Activated naive CD4-positive, alpha-beta T cell treated with anti-CD3 and anti-CD28 coated beads, Interleukin-2, amount 50 U/mL, for 24 hours (primary cell): ENCODE results near the gene ATRNL1.

Experiments used
- H3K27ac Mint-ChIP-seq: one replicate; pipeline ENCODE4 v1.8.0; 2021; ENCODE audit warnings: mild to moderate bottlenecking, mixed read lengths
- H3K27me3 Mint-ChIP-seq: one replicate; pipeline ENCODE4 v1.8.0; 2021; ENCODE audit warnings: mixed read lengths
- H3K36me3 Mint-ChIP-seq: one replicate; pipeline ENCODE4 v1.8.0; 2021; ENCODE audit warnings: mixed read lengths
- H3K4me1 Mint-ChIP-seq: one replicate; pipeline ENCODE4 v1.8.0; 2021; ENCODE audit warnings: mixed read lengths
- H3K4me3 Mint-ChIP-seq: one replicate; pipeline ENCODE4 v1.8.0; 2021; ENCODE audit warnings: mild to moderate bottlenecking, mixed read lengths
- H3K9me3 Mint-ChIP-seq: one replicate; pipeline ENCODE4 v1.8.0; 2021; ENCODE audit warnings: mixed read lengths

Gene ATRNL1

DNA sequence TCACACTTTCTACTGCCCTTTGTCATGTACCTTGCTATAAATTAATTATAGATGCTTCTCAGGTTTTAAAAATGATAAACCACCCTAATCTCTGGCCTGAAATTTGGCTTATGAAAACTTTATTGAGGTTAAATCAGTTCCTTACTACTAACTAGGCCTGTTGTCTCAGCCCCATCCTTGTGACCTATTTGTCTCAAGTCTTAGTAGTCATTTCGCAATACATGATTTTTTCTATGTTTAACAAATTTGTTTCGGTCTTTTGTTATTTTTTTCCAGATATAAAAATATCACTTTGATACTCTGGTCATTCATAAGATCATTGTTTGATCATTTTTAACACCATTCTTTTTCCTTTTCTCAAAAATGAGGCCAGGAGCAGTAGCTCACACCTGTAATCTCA, 768.3 kb downstream of the ATRNL1 start:
- no peak overlapping the region for H3K4me3 Mint-ChIP-seq

DNA sequence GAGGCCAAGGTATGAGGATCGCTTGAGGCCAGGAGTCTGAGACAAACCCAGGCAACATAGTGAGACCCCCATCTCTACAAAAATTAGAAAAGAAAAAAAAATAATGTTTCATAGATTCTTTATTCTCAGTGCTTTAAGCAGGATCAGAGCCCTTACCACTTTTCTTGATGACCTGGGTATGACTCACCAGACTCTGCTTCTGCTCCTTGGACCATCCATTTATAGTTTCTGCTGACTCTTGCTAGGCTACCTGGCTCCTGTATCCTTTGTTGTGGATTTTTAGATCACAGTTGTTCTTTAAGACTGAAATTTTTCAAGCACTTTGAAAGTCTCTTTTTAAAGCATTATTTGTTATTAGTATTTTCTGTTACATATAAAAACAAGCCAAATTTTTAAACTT, 768.7 kb downstream of the ATRNL1 start:
- H3K27ac Mint-ChIP-seq = no peak overlapping the region
- no peaks in the 10 kb centered on the region for H3K9me3 Mint-ChIP-seq
- no peak overlapping the region for H3K4me3 Mint-ChIP-seq
- H3K36me3 Mint-ChIP-seq = no peaks in the 10 kb centered on the region
- no peaks in the 10 kb centered on the region for H3K4me1 Mint-ChIP-seq
- H3K27me3 Mint-ChIP-seq = no peaks in the 10 kb centered on the region

More for the DNA sequence above, 768.3 kb downstream of the ATRNL1 start:
- no peaks in the 10 kb centered on the region for H3K36me3 Mint-ChIP-seq
- H3K9me3 Mint-ChIP-seq = no peaks in the 10 kb centered on the region
- H3K27ac Mint-ChIP-seq = no peak overlapping the region
- H3K4me1 Mint-ChIP-seq = no peaks in the 10 kb centered on the region
- H3K27me3 Mint-ChIP-seq = no peaks in the 10 kb centered on the region

DNA sequence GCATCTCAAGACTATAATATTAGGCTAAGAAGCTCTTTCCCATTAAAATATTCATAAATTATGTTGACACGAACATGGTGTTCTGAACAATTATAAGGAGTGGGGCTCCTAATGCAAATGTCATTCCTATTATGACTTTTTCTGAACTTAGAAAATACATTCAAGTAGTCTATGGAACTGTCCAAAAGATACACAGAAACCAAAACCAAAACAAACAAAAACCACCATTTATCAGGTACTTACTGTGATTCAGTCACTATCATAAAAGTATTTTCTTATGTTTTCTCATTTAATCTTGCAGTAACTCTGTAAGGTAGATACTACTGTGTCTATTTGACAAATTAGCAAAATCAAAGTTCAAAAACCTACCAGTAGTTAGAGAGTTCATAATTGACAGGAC, 773.0 kb downstream of the ATRNL1 start:
- H3K27me3 Mint-ChIP-seq = no peaks in the 10 kb centered on the region
- no peaks in the 10 kb centered on the region for H3K9me3 Mint-ChIP-seq
- no peaks in the 10 kb centered on the region for H3K36me3 Mint-ChIP-seq
- H3K27ac Mint-ChIP-seq = no peak overlapping the region
- no peak overlapping the region for H3K4me3 Mint-ChIP-seq
- no peaks in the 10 kb centered on the region for H3K4me1 Mint-ChIP-seq

GRCh38 chr10:115866691-115867090, 773.5 kb downstream of the ATRNL1 start:
- Mint-ChIP-seq H3K9me3 (no peaks in the 10 kb centered on the region), H3K36me3 (no peaks in the 10 kb centered on the region), H3K27ac (no peak overlapping the region), H3K4me3 (no peak overlapping the region), H3K27me3 (no peaks in the 10 kb centered on the region), H3K4me1 (no peaks in the 10 kb centered on the region)

GRCh38 chr10:115867305-115867704, 774.1 kb downstream of the ATRNL1 start:
- H3K27ac Mint-ChIP-seq = no peak overlapping the region
- no peaks in the 10 kb centered on the region for H3K4me1 Mint-ChIP-seq
- no peak overlapping the region for H3K4me3 Mint-ChIP-seq
- H3K9me3 Mint-ChIP-seq = no peaks in the 10 kb centered on the region
- H3K27me3 Mint-ChIP-seq = no peaks in the 10 kb centered on the region
- H3K36me3 Mint-ChIP-seq = no peaks in the 10 kb centered on the region

DNA sequence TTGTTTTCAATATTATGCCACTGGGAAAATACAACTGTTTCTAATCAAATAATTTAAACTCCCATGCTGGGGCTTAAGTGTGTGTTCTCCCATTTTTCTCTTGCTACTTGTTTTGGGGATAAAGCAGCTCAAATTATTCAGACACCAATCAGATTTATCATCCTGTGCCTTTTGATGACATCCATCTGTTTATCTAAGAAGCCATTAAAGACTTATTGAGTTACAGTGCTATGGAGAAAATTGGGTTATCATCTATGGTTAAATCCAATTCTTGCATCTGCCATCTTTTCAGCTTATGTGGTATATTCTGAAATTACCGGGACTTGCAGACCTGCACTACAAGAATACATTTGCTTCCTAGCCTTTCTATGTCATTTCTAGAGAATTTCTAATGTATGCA, 778.7 kb downstream of the ATRNL1 start:
- Mint-ChIP-seq H3K4me3 (no peak overlapping the region), H3K36me3 (no peaks in the 10 kb centered on the region)

GRCh38 chr10:115875172-115875571, 782.0 kb downstream of the ATRNL1 start:
- Mint-ChIP-seq H3K9me3 (no peaks in the 10 kb centered on the region), H3K27me3 (no peaks in the 10 kb centered on the region), H3K36me3 (no peaks in the 10 kb centered on the region), H3K27ac (no peak overlapping the region), H3K4me1 (no peaks in the 10 kb centered on the region), H3K4me3 (no peak overlapping the region)

More for the DNA sequence above, 778.7 kb downstream of the ATRNL1 start:
- Mint-ChIP-seq H3K27ac (no peak overlapping the region), H3K27me3 (no peaks in the 10 kb centered on the region), H3K4me1 (no peaks in the 10 kb centered on the region), H3K9me3 (no peaks in the 10 kb centered on the region)

DNA sequence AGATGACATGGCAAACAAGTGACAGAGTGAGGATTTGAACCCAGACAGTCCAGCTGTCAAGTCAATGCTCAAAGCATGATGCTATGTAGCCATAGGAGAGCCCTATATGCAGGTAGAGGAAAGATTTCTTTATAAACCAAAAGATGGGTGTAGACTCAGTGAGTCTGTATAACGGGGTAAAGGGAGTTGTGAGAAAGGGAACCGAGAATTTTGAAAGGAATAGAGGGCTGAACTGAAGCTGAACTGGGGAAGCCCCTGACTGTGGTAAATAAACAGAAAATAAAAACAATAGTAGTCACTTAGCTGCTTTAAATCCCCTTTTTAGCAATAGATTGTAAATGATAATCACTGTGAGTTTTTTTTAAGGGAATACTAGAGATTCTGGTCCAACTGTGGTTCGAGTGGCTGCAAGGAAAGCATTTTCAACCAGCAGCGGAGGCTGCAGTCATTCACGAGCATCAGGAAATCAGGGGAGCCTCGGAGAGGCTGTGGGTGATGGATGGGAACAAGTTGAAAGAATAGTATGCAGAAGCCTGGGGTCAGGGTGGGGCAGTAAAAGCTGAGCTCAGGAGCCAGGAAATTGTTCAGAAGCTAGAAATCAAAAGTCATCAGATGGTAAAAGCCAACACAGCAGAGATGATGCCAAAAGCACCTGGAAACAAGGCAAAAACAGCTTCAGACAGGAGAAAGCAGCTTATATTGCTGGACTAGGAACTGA, 786.4 kb downstream of the ATRNL1 start:
- Mint-ChIP-seq H3K9me3 (peaks cover 5% of the 10 kb centered on the region), H3K36me3 (no peaks in the 10 kb centered on the region), H3K27ac (no peak overlapping the region), H3K27me3 (no peaks in the 10 kb centered on the region), H3K4me3 (no peak overlapping the region), H3K4me1 (no peaks in the 10 kb centered on the region)

GRCh38 chr10:115882021-115882420, 788.9 kb downstream of the ATRNL1 start:
- no peaks in the 10 kb centered on the region for H3K36me3 Mint-ChIP-seq
- no peak overlapping the region for H3K27ac Mint-ChIP-seq
- H3K27me3 Mint-ChIP-seq = no peaks in the 10 kb centered on the region
- H3K4me1 Mint-ChIP-seq = no peaks in the 10 kb centered on the region
- peaks cover 5% of the 10 kb centered on the region for H3K9me3 Mint-ChIP-seq
- no peak overlapping the region for H3K4me3 Mint-ChIP-seq

DNA sequence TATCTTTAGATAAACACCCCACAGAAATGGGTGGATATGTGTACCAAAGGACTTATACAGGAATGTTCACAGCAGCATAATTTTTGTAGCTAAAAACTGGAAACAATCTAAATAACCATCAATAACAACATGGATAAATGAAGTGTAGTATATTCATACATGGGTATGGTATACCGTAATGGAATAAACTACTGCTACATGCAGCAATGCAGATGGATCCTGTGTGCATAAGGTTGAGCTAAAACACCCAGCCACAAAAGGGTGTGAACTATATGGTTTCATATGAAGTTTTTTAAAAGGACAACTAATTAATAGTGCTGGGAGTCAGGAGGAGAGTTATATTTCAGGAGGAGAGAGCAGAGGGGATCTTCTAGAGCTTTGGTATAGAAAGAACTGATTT, 790.2 kb downstream of the ATRNL1 start:
- Mint-ChIP-seq H3K27me3 (no peaks in the 10 kb centered on the region), H3K36me3 (no peaks in the 10 kb centered on the region), H3K4me3 (no peak overlapping the region), H3K4me1 (no peaks in the 10 kb centered on the region), H3K27ac (no peak overlapping the region), H3K9me3 (peaks cover 5% of the 10 kb centered on the region)

DNA sequence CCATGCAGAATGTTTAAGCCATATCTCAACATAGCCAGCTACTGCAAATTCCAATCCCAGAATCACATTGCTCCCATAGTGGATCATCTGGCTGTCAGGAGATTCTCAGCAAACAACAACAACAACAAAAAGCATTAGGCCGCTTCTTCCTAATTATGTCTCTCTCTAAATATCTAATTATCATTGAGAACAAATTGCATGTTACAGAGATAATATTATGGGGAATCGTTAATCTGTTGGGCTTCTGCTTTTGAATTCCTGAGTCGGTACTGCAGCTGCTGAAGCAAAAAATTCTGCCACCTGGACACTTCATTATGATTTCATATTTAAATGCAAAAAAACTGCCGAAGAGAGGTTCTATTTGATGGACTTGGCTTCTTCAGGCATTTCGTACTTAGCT, 791.2 kb downstream of the ATRNL1 start:
- Mint-ChIP-seq H3K27me3 (no peaks in the 10 kb centered on the region), H3K4me1 (no peaks in the 10 kb centered on the region), H3K4me3 (no peak overlapping the region), H3K36me3 (no peaks in the 10 kb centered on the region), H3K27ac (no peak overlapping the region), H3K9me3 (peaks cover 9% of the 10 kb centered on the region)

GRCh38 chr10:115895166-115895565, 802.0 kb downstream of the ATRNL1 start:
- H3K9me3 Mint-ChIP-seq = peaks cover 5% of the 10 kb centered on the region
- no peaks in the 10 kb centered on the region for H3K4me1 Mint-ChIP-seq
- no peak overlapping the region for H3K27ac Mint-ChIP-seq
- no peak overlapping the region for H3K4me3 Mint-ChIP-seq
- no peaks in the 10 kb centered on the region for H3K27me3 Mint-ChIP-seq
- H3K36me3 Mint-ChIP-seq = no peaks in the 10 kb centered on the region

DNA sequence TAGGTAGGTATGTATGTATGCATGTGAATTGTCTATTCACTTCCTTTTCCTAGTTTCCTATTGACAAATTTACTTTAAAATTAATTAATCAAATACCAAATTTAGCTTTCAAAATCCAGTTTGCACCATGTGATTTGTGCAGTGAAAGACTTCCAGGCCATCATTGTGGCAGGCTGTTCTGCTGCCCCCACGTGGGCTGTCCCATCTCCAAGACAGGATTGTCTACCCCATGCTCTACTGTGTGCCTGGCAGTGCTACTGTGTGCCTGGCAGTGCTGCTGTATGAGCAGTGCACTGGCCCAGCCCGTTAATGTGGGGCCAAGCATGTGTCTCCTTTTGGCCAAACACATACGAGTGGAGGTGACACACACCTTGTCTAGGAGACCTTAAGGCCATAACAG, 805.1 kb downstream of the ATRNL1 start:
- Mint-ChIP-seq H3K9me3 (peaks cover under 1% of the 10 kb centered on the region), H3K4me1 (no peaks in the 10 kb centered on the region), H3K27me3 (no peaks in the 10 kb centered on the region), H3K36me3 (no peaks in the 10 kb centered on the region), H3K27ac (no peak overlapping the region), H3K4me3 (no peak overlapping the region)

- H3K4me1 Mint-ChIP-seq = no peaks in the 10 kb centered on the region
- H3K9me3 Mint-ChIP-seq = no peaks in the 10 kb centered on the region
- no peaks in the 10 kb centered on the region for H3K36me3 Mint-ChIP-seq
- no peaks in the 10 kb centered on the region for H3K27me3 Mint-ChIP-seq
- no peak overlapping the region for H3K4me3 Mint-ChIP-seq
- no peak overlapping the region for H3K27ac Mint-ChIP-seq
Observed at GRCh38 chr10:115902596-115902995, 809.4 kb downstream of the ATRNL1 start.

- Mint-ChIP-seq H3K4me1 (no peaks in the 10 kb centered on the region), H3K9me3 (no peaks in the 10 kb centered on the region), H3K36me3 (no peaks in the 10 kb centered on the region), H3K27me3 (no peaks in the 10 kb centered on the region), H3K4me3 (no peak overlapping the region), H3K27ac (no peak overlapping the region)
Observed at GRCh38 chr10:115903207-115903606, 810.0 kb downstream of the ATRNL1 start.

- Mint-ChIP-seq H3K4me3 (no peak overlapping the region), H3K4me1 (no peaks in the 10 kb centered on the region), H3K27ac (no peak overlapping the region), H3K27me3 (no peaks in the 10 kb centered on the region), H3K36me3 (no peaks in the 10 kb centered on the region), H3K9me3 (no peaks in the 10 kb centered on the region)
Observed at GRCh38 chr10:115903845-115904244, 810.7 kb downstream of the ATRNL1 start.

- H3K27ac Mint-ChIP-seq = no peak overlapping the region
- H3K36me3 Mint-ChIP-seq = no peaks in the 10 kb centered on the region
- no peaks in the 10 kb centered on the region for H3K4me1 Mint-ChIP-seq
- H3K27me3 Mint-ChIP-seq = no peaks in the 10 kb centered on the region
- no peaks in the 10 kb centered on the region for H3K9me3 Mint-ChIP-seq
- H3K4me3 Mint-ChIP-seq = no peak overlapping the region
Observed at GRCh38 chr10:115909037-115909436, 815.9 kb downstream of the ATRNL1 start.
